ENCODE data around the gene EIF6.
"Not testable (repeated sequence)": the region's sequence is repeated elsewhere in the genome, so short reads cannot be mapped to it uniquely, and the experiment has no call there.

The EIF6 gene

GRCh38 chr20:35315632-35316020, 31.1 kb upstream of the EIF6 start:
- intact Hi-C loops (cut with DNase I) = not testable (repeated sequence)

GRCh38 chr20:35314816-35315631, 30.5 kb upstream of the EIF6 start:
- intact Hi-C loops (cut with DNase I) = no loop called here
- peak in 12 of 42 donors; percentile 18 to 69 (median 32) for DNase-seq

More at GRCh38 chr20:35315632-35316020, 31.1 kb upstream of the EIF6 start:
- not testable (repeated sequence) for DNase-seq

- intact Hi-C loops (cut with DNase I) = no loop called here
- DNase-seq = no peak
Measured at GRCh38 chr20:35312318-35312717, 27.7 kb upstream of the EIF6 start.

GRCh38 chr20:35311822-35312221, 27.2 kb upstream of the EIF6 start:
- intact Hi-C loops (cut with DNase I) = no loop called here
- DNase-seq = no peak

- peak in 7 of 42 donors; percentile 11 to 57 (median 33) for DNase-seq
- intact Hi-C loops (cut with DNase I) = no loop called here
Measured at GRCh38 chr20:35311409-35311808, 26.8 kb upstream of the EIF6 start.

GRCh38 chr20:35307666-35308653, 23.4 kb upstream of the EIF6 start:
- DNase-seq = peak in 41 of 42 donors; percentile 55 to 89 (median 78)
- intact Hi-C loops (cut with DNase I) = loop anchor here (10.0 kb wide), 1 partner anchor 137 kb away; no protein-coding TSS in a partner anchor

- DNase-seq = peak in 38 of 42 donors; percentile 22 to 82 (median 54)
- intact Hi-C loops (cut with DNase I) = loop anchor here (10.0 kb wide), 1 partner anchor 138 kb away; no protein-coding TSS in a partner anchor
Measured at GRCh38 chr20:35306931-35307517, 22.5 kb upstream of the EIF6 start.

- DNase-seq = peak in 13 of 42 donors; percentile 15 to 74 (median 40)
- intact Hi-C loops (cut with DNase I) = loop anchor here (10.0 kb wide), 1 partner anchor 139 kb away; no protein-coding TSS in a partner anchor
Measured at GRCh38 chr20:35305682-35306556, 21.3 kb upstream of the EIF6 start.

GRCh38 chr20:35304956-35305355, 20.4 kb upstream of the EIF6 start:
- no peak for DNase-seq
- intact Hi-C loops (cut with DNase I) = loop anchor here (10.0 kb wide), 1 partner anchor 140 kb away; no protein-coding TSS in a partner anchor

- DNase-seq = peak; percentile 56 to 92 (median 81)
- intact Hi-C loops (cut with DNase I) = loop anchor here (10.0 kb wide), 1 partner anchor 141 kb away; no protein-coding TSS in a partner anchor
Measured at GRCh38 chr20:35303735-35304491, 19.3 kb upstream of the EIF6 start.

- DNase-seq = no peak
- intact Hi-C loops (cut with DNase I) = loop anchor here (10.0 kb wide), 1 partner anchor 141 kb away; no protein-coding TSS in a partner anchor
Measured at GRCh38 chr20:35303382-35303734, 18.8 kb upstream of the EIF6 start.

- intact Hi-C loops (cut with DNase I) = loop anchor here (10.0 kb wide), 1 partner anchor 142 kb away; no protein-coding TSS in a partner anchor
- no peak for DNase-seq
Measured at GRCh38 chr20:35302421-35303335, 18.1 kb upstream of the EIF6 start.

- DNase-seq = no peak
- intact Hi-C loops (cut with DNase I) = loop anchor here (10.0 kb wide), 1 partner anchor 143 kb away; no protein-coding TSS in a partner anchor
Measured at GRCh38 chr20:35301426-35301825, 16.9 kb upstream of the EIF6 start.

- intact Hi-C loops (cut with DNase I) = loop anchor here (10.0 kb wide), 1 partner anchor 144 kb away; no protein-coding TSS in a partner anchor
- no peak for DNase-seq
Measured at GRCh38 chr20:35300469-35301262, 16.1 kb upstream of the EIF6 start.

GRCh38 chr20:35299780-35300179, 15.2 kb upstream of the EIF6 start:
- intact Hi-C loops (cut with DNase I) = loop anchor here (10.0 kb wide), 1 partner anchor 145 kb away; no protein-coding TSS in a partner anchor
- DNase-seq = no peak

Data from head of caudate nucleus (tissue), 42 donors.